CD4-positive, alpha-beta T cell treated with Interferon gamma for 1 hour (primary cell): ENCODE data around the gene MPV17L2.
A peak's percentile ranks its signal among the peaks of the same experiment; 100 is the strongest.
"Not testable (repeated sequence)": the region's sequence is repeated elsewhere in the genome, so short reads cannot be mapped to it uniquely, and the experiment has no call there.

Source experiments
- DNase-seq: peaks from one replicate; pipeline ENCODE4 v3.0.0-alpha.2; 2020

Gene MPV17L2

GRCh38 chr19:18193388-18194180, 566 bp downstream of the MPV17L2 start:
- DNase-seq, result no peak

- DNase-seq, result no peak
These were observed 1.1 kb downstream of the MPV17L2 start for GRCh38 chr19:18194181-18194530.

GRCh38 chr19:18194554-18195238, 1.7 kb downstream of the MPV17L2 start:
- DNase-seq, result peak; percentile 66

DNA sequence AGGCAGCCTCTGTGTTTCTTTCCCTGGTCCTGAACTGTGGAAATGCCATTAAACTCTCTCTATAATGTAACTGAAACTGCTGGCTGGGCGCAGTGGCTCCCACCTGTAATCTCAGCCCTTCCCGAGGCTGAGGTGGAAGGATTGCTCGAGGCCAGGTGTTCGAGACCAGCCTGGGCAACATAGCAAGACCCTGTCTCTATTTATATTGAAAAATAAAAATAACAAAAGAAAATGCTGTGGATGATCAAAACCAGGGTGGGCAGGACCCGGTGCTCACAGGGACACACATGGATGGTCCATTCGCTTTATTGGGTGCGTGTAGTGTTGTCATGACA, 3.5 kb downstream of the MPV17L2 start:
- DNase-seq, result no peak

DNA sequence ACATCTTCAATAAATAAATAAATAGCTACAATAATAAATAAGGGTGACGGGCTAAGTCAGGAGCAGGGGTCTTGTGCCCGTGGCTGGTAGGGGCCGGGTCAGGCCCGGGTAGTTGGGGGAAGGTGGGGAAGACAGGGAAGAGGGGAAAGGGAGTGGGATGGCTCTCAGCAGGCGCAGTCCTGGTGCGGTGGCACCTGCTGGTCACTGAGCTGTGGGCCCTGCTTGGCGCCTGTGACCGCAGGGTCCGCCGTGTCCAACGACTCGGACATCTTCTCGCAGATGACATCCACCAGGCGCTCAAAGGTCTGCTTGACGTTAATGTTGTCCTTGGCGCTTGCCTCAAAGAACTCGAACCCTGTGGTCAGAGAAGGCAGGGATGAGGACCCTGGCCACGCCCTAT, 4.3 kb downstream of the MPV17L2 start:
- DNase-seq, result no peak

DNA sequence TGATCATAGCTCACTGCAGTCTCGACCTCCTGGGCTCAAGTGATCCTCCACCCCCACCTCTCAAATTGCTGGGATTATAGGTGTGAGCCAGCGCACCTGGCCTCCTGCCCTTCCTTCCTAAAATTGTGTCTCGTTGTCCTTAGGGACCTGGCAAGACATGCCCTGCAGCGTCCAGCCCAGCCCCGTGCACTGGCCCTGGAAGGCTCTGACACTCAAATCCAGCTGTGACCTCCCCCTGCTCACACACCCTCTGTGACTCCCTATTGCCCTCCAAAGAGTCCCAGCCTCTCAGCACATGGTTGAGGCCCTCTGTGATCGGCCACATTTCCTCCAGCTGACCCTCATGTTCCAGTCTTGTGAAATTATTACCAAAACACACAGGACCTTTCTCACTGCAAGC, 4.9 kb downstream of the MPV17L2 start:
- no peak for DNase-seq

- DNase-seq, result no peak
These were observed 5.4 kb downstream of the MPV17L2 start for GRCh38 chr19:18198374-18198773.

DNA sequence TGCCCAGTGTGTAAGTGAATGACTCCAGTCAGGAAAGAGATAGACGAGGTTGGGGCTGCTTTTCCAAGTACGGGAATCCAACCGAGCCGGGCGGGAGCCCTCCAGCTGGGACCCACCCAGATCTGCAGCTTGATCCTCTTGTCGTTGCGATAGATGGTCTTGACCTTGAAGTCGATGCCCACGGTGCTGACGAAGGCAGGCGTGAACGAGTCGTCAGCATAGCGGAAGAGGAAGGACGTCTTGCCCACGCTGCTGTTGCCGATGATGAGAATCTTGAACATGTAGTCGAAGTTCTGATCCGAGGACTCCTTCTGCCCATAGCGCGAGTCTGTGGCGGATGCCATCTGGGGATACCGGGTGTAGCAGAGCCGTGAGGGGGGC, 9.4 kb downstream of the MPV17L2 start:
- DNase-seq, result no peak

- no peak for DNase-seq
These were observed 9.9 kb downstream of the MPV17L2 start for GRCh38 chr19:18202778-18203407.

- peak; percentile 54 for DNase-seq
These were observed 10.4 kb downstream of the MPV17L2 start for GRCh38 chr19:18203408-18203862.

DNA sequence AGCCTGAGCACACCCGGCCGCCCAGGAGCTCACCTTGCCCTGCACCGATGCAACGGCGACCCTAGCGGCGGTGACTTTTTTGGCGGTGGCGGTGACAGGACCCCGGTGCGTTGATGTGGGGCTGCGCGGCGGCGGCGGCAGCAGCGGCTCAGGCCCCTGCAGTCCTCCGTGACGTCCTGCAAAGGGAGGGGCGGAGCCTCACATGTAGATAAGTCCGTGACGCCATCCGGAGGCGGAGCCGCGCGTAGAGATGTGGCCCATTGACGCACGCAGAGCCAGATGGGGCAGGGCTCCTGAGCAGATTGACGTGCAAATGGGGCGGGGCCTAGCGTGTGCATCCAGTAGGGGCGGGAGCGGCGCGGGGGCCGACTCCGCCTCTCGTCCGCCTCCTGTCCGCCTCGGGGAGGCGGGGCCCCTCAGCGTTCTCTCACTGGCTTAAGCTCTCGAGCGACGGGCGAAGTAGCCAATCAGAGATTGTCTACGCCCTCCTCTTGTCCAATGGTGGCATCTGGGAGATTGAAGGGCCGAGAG, 10.9 kb downstream of the MPV17L2 start, which contains the start of gene RAB3A:
RAB3A (minus strand) TSS at position 180 of the 531 bp plus-strand sequence. CDS start 1,302 bp downstream, outside the sequence.
- peak; percentile 100 for DNase-seq

DNA sequence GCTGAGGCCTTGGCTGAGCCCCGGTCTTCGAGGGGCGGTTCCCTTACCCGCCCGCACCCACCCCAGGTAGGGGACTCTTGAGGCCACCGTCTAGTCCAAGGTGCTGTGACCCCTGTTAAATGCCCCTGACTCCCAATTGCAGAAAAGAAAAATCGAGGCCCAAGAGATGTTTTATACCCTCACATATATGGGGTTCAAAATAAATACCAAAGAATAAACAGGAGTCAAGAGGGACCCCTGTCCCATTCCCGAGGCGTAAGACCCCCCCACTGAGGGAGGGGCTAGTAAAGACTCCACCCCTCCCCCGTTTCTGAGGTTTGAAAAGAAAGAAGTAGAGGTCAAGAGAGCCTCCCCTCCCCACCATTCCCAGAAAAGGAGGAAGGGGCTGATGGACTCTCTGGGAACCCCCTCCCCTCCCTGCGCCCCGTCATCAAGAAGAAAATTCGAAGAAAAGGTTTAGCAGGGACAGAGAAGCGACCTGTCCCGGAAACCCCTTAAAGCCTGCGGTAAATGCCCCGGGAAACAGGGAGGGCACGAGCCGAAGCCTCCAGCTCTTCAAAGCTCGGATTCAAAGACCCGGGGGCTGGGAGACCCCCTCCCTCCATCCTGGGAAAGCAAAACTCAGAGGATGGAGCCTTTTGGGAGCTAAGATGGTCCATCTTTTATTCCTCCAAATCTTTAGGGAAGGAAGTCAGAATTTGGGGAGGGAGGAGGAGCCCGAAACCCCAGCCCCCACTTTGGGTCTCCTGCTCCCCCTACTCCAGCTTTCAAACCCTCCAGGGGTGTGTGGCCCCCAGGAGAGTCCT, 11.6 kb downstream of the MPV17L2 start:
- no peak for DNase-seq

DNA sequence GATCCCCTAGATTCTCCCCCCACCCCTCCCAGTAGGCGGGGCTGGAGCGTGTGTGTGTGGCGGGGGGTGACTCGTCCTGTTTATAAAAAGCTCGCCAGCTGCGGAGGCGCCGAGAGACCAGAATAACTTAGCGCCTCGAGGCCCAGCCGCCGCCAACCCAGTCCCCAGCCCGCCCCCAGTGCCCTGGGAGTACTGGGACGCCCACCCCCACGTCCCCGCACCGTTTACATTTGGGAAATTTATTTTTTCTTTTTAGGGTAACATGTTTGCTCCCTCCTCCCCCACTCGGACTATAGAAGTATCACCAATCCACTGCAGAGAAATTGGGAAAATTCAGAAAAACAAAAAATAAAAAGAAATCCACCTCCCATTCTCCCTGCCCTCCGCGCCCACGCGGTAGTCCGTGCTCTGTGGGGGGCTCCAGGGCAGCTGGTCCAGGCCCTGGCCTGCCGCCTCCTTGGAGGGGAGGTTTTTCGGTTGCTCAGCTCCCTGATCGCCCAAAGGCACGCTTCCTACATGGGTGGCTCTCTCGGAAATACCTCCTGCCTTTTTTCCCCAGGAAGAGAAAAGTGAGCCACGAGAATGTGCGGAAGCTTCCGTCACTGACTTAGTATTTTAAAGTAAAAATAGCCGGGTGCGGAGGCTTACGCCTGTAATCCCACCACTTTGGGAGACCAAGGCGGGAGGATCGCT, 12.3 kb downstream of the MPV17L2 start:
- peak; percentile 74 for DNase-seq

GRCh38 chr19:18206018-18206417, 13.0 kb downstream of the MPV17L2 start:
- DNase-seq, result no peak

- DNase-seq, result peak; percentile 37
These were observed 15.3 kb downstream of the MPV17L2 start for GRCh38 chr19:18208098-18208951.

DNA sequence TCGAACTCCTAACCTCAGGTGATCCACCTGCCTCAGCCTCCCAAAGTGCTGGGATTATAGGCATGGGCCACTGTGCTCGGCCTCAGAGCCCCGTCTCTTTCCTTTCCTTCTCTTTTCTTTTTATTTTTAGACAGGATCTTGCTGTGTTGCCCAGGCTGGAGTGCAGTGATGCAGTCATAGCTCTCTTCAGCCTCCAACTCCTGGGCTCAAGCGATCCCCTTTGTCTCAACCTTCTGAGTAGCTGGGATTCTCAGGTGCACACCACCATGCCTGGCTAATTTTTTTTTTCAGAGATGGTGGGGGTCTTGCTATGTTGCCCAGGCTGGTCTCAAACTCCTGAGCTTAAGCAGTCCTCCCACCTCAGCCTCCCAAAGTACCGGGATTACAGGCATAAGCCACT, 16.9 kb downstream of the MPV17L2 start:
- not testable (repeated sequence) for DNase-seq

DNA sequence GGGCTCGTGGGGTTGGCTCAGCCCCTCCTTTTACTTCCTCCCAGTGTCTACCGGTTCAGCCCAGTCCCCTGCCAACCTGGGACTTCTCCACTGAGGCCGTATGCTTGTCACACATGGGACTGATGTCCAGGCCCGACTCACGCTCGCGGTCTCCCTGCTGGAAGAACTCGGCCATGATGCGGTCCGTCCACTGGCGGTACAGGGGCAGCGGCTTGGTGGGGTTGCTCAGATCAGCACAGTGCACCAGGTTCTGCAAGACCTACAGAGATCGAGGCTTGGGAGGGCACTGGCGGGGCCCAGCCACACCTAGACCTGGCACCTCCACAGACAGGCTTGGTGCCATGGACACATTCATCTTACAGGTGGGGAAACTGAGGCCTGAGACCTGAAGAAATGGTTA, 18.7 kb downstream of the MPV17L2 start:
- DNase-seq, result no peak

DNA sequence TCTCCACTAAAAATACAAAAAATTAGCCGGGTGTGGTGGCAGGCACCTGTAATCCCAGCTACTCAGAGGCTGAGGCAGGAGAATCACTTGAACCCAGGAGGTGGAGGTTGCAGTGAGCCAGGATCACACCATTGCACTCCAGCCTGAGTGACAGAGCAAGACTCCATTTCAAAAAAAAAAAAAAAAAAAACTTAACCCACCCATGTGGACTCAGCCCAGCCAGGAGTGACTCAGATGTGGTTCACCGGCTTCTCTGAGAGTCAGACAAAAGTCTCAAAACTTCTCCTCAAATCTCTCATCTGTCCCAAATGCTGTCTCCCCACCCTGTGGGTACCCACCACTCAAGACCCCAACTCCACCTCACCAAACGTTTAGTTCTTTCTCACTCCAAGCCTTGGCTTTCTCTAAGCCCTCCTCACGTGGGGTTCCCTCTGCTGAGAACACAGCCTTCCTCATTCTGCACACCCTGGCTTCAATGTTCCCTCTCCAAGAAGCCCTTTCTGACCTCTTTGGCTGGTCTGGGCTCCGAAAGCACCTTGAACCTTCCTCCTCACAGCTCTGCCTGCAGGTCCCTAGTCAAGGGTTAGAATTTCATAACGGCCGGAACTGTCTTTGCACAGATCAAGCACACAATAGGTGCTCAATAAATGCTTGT, 21.9 kb downstream of the MPV17L2 start:
- DNase-seq, result no peak

- DNase-seq, result no peak
These were observed 23.8 kb downstream of the MPV17L2 start for GRCh38 chr19:18216789-18217188.

GRCh38 chr19:18218159-18218558, 25.1 kb downstream of the MPV17L2 start:
- DNase-seq, result no peak

GRCh38 chr19:18218600-18218999, 25.6 kb downstream of the MPV17L2 start:
- no peak for DNase-seq
